GM21447 (cell line): Measurements from ENCODE around the gene ATAD3B.
"Not testable (repeated sequence)": the region's sequence is repeated elsewhere in the genome, so short reads cannot be mapped to it uniquely, and the experiment has no call there.

Source experiments
- ATAC-seq: cut with Tn5 transposase; IDR thresholded peaks from one replicate; pipeline ENCODE4 v1.9.1; 2021; ENCODE audit not compliant: unreplicated experiment

The ATAD3B gene

DNA sequence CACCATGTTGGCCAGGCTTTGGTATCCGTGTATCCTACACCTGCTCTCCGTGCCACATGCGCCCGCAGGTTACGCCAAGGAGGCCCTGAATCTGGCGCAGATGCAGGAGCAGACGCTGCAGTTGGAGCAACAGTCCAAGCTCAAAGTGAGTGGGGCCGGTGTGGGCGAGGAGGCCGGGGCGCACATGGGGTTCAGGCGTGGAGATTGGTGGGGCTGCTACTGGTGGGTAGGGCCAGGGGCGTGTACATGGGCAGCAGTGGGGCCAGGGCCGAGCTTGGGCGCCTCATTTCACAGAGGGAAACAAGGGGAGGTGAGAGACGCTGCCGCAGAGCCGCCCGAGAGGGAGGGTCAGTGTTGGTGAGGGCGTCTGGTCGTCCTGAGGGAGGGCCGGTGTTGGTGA lies 5.6 kb downstream of the ATAD3B start:
- no peak for ATAC-seq

DNA sequence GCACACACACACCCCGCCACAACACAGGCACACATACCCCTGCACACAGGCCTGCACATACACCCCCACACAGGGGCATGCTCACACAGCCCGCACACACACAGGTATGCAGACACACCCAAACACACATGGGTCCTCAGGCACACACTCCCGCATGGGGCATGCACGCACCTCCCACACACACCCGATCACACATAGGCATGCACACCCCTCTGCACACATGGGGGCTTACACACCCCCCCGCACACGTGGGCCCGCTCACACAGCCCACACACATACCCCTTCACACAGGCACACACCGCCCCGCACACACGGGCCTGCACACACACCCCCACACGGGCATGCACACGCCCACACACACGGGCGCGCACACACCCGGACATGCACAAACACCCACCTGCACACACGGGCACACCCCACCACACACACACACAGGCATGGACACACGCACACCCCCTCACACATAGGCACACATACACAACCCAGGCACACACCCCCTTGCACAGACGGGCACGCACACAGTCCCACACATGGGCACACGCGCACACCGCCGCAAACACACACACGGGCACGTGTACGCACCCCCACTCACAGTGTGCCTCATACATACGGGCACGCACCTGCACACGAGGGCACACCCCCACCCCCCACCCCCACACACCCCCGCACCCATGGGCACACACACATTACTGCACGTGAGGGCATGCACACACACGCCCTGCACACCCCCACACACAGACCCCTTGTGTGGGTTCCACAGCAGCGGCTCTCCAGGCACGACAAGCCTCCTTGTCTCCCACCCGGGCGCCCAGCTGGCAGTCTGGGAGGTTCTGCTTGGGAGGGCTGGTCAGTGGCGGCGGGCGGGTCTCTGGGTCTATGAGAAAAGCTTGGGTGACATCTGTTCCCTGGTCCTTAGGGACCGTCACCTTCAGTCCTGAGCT lies 8.3 kb downstream of the ATAD3B start:
- no peak for ATAC-seq

DNA sequence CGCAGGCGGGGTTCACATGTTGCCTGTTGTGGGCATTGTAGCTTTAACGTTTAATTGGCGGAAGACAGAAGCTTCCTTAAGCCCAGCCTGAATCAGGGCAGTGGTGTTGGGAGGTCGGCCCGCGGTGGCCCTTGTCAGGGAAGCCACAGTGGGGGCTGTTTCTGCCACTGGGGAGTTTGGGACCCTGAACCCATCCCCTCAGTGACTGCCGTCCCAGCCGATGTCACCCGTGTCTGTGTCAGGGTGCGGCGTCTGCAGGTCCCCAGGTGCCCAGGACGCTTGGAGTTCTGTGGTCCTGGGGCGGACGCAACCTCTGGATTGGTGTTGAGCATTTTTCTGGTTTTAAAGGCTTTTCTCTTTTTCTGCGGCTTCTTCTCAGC lies 8.9 kb downstream of the ATAD3B start:
- not testable (repeated sequence) for ATAC-seq

GRCh38 chr1:1481811-1482210 lies 10.2 kb downstream of the ATAD3B start:
- not testable (repeated sequence) for ATAC-seq

GRCh38 chr1:1482856-1483255 lies 11.3 kb downstream of the ATAD3B start:
- no peak for ATAC-seq

GRCh38 chr1:1483714-1484113 lies 12.1 kb downstream of the ATAD3B start:
- no peak for ATAC-seq

DNA sequence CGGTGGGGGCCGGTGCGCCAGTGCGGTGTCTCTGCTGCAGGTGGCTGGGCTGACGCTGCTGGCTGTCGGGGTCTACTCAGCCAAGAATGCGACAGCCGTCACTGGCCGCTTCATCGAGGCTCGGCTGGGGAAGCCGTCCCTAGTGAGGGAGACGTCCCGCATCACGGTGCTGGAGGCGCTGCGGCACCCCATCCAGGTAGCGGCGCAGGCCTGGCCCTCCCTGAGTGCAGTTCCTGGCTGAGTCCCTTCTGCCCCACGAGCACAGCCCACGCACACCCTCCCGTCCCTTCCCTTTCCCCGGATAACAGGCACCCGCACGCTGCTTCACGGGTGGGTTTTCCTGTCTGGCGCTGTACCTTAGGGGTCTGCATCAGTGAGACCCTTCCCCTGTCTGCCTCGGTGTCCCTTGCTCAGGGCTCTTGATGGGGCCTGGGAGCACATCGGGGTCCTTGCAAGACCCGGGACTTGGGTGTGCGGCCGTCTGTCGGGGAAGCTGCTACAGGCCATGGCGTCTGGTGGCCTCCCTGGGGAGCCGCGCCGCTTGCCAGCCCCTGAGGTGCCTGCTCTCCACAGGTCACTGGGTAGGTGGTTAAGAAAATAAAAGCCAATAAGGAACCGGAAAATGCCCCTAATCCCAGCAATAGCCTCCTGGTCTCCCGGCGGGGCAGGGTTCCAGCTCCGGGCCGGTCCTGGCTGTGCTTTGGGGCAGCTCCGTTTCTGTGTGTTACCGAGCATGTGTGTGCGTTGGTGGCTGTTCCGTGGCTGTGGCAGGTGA lies 13.6 kb downstream of the ATAD3B start:
- not testable (repeated sequence) for ATAC-seq

DNA sequence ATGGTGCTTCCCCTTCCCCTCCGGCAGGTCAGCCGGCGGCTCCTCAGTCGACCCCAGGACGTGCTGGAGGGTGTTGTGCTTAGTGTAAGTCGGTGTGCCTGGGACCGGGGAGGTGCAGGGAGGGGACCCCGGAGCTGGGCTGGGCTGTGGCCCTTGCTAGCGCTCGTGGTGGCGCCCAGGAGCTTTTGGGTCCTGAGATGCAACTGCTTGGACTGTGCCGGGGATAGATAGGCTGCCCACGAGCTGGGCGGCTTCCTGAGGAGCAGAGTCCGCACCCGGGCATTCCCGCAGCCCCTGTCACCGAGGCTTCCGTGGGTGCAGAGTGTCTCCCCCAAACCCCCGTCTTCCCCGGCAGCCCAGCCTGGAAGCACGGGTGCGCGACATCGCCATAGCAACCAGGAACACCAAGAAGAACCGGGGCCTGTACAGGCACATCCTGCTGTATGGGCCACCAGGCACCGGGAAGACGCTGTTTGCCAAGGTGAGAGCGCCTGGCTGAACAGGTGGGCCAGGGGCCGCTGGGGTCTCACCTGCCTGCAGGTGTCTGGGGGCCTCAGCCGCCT lies 14.3 kb downstream of the ATAD3B start:
- ATAC-seq, result not testable (repeated sequence)

- ATAC-seq, result no peak
Measured at GRCh38 chr1:1487701-1488100, 16.1 kb downstream of the ATAD3B start.

DNA sequence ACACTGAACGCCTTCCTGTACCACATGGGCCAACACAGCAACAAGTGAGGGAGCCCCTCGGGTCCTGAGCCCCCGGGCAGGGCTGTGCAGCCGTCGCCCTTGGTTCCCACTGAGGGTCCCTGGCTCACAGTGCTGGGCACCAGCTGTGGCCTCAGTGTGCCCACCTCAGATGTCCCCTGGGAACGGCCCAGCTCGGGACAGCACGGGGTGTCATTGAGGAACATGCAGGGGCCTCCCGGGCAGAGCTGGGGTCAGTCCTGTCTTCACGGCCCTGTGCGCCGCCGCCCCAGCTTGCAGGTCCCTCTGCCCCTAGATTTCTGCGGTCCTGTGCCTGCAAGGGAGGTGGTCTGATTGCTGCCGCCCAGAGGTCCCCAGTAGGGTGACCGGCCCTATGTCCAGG lies 17.7 kb downstream of the ATAD3B start:
- no peak for ATAC-seq

DNA sequence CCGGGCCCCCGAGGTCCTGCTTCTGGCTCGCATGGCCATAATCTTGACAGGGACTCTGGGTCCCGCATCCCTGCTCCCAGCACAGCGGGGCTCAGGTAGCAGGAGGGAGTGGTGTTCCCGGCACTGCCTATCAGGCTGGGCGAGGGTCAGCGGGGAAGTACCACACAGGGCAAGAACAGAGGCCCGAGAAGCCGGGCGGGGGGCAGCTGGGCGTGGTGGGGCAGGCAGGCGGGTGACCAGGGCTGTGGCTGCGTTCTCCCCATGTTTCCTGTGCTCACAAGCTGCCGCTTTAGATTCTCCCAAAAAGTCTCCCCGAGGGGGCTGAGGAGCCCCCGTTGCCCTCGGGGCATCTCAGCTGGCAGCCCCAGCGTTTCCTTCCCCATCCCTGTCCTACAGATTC lies 18.3 kb downstream of the ATAD3B start:
- ATAC-seq, result no peak

DNA sequence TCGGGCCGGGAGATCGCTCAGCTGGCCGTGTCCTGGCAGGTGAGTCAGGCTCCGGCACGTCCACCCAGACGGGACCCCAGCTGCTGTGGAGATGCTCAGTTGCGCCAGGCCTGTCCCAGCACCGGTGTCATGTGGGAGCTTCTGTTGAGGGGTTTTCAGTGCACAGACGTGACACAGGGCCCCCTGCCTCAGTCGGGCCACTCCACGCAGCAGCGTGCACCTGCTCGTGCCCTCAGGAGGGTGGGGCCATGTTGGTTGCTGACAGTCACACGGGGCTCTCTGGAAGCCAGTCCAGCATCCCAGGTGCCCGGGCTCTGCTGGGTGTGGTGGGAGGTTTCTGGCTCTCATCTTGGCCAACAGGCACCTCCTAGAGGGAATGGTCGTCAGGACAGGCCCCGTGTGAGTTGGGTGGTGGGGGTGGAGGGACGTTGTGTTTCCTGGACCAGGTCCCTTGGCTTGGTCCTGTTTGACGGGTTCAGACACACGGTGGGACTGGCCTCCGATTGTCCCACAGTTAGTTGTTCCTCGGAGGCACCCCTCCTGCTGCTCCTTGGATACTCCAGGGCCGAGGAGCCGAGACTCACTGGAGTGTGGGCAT lies 19.2 kb downstream of the ATAD3B start:
- no peak for ATAC-seq

- ATAC-seq, result no peak
Measured at GRCh38 chr1:1491601-1492000, 20.0 kb downstream of the ATAD3B start.

DNA sequence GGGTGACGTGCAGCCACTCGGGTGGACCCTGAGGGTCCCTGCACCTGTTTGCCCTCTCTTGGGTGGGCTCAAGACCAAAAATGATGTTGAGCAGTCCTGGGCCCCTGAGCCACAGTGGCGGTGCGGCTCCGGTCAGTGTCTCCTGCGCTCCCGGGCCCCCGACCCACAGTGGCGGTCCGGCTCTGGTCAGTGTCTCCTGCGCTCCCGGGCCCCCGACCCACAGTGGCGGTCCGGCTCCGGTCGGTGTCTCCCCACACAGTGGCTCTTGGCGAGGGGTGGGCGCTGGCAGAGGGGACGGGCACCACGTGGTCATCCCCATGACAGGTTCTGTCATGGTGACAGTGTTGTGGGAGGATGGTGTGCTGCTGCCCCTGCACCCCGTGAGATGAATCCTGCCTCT lies 22.7 kb downstream of the ATAD3B start:
- ATAC-seq, result not testable (repeated sequence)

DNA sequence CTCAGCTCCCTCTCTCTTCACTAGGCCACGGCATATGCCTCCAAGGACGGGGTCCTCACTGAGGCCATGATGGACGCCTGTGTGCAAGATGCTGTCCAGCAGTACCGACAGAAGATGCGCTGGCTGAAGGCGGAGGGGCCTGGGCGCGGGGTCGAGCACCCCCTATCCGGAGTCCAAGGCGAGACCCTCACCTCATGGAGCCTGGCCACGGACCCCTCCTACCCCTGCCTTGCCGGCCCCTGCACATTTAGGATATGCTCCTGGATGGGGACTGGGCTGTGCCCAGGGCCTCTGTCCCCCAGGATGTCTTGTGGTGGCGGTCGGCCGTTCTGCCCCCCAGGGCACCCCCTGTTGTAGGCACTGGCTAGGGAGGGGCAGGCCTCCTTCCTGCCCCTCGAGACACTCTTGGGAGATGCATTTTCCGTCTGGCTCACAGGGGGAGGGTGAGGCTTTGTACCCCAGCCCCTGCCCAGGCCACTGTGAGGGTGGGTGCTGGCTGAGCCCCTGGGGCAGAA lies 24.0 kb downstream of the ATAD3B start:
- ATAC-seq, result not testable (repeated sequence)

- ATAC-seq, result not testable (repeated sequence)
Measured at GRCh38 chr1:1504777-1505365, 33.3 kb downstream of the ATAD3B start.

GRCh38 chr1:1505366-1505798 lies 33.8 kb downstream of the ATAD3B start:
- not testable (repeated sequence) for ATAC-seq

DNA sequence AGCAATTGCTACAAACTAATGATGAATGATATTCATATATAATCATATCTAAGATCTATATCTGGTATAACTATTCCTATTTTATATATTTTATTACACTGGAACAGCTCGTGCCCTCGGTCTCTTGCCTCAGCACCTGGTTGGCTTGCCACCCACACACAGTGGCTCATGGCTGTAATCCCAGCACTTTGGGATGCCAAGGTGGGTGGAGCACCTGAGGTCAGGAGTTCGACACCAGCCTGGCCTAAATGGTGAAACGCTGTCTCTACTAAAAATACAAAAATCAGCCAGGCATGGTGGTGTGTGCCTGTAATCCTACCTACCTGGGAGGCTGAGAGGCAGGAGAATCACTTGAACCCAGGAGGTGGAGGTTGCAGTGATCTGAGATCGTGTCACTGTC lies 34.2 kb downstream of the ATAD3B start:
- not testable (repeated sequence) for ATAC-seq

GRCh38 chr1:1507305-1507704 lies 35.7 kb downstream of the ATAD3B start:
- ATAC-seq, result no peak

DNA sequence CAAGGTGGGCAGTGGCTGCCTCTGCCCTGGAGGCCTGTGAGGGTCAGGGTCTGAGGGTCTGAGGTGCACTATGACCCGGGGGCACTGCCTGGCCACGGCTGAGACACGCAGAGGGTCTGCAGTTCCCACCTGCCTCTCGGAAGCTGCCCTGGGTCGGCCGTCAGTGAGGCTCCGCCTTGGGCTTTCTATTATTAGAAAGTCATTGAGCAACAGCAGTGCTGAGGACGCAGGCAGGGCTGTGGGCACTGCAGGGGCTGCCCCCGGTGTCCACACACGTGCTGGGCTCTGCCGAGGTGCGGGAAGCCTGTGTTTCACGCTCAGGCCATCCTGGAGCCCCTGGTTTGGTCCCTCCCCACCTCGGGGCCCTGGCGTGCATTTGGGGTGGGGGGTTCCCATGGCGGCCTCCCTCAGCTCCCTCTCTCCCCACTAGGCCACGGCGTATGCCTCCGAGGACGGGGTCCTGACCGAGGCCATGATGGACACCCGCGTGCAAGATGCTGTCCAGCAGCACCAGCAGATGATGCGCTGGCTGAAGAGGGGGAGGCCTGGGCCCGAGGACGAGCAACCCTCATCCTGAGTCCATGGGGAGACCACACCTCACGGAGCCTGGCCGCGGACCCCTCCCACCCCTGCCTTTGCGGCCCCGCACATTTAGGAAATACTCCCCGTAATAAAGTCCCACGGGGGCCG lies 37.4 kb downstream of the ATAD3B start:
- not testable (repeated sequence) for ATAC-seq
